ENCODE data around the gene PLPP3. TPM values are rescaled to one million over a fixed set of nuclear protein-coding genes. Genes with fewer than 3 reads are reported as not detected.

The PLPP3 gene
- total RNA-seq, 2 experiments from 2014 or later: not detected

DNA sequence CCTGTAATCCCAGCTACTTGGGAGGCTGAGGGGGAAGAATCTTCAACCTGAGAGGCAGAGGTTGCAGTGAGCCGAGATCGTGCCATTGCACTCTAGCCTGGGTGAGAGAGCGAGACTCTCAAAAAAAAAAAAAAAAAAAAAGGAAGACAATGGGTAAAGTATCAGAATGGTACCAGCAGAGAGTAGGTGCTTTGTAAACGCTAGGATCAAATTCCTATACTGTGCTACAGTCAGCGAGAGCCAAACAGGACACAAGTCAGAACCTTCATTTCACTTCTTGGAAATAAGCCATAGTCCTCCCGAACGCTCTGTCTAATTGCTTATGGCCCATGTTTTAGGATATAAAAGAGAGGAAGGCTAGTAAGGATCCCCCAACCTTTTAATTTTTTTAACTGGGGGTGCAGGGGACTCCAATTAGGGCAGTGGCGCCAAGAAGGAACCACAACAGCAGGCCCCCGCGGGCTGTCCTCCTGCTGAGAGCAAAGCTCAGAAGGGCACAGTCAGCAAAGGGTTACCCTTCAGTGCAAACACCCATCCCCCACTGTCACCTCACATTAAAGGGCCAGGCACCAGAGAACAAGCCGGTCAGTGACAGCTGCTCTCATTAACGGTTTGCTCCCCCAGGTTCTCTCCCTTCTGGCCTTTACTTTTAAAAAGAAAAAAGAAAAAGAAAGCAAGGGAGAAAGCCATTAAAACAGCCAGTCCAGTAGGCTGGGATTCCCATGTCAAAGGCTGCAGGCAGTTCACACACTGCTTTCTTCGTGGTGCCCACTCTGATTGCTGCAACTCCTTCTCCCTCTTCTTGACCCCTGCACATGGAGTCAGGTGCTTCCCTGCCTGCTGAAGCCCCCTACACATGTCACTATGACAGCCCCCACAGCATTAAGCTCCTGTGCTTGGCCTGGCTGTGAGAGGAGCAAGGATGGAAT lies 69.4 kb downstream of the PLPP3 start:
- no peaks in the 10 kb centered on the region for H3K9me3 ChIP-seq (ENCODE audit: control insufficient read depth in 1 of 2, insufficient read depth in 1 of 2, low read length in 2 of 2)
- no peak overlapping the region for H3K4me3 ChIP-seq (ENCODE audit: low read length)
- H3K36me3 ChIP-seq (ENCODE audit: insufficient read depth, low read length): no peaks in the 10 kb centered on the region
- POLR2A ChIA-PET: no interaction called here
- H3K4me1 ChIP-seq (ENCODE audit: insufficient read depth, low read length): no peaks in the 10 kb centered on the region
- intact Hi-C loops (cut with DNase I, micrococcal nuclease): no loop called here
- Mint-ChIP-seq H3K4me3 (no peak overlapping the region), H3K36me3 (ENCODE audit: low read depth) (no peaks in the 10 kb centered on the region), H3K27ac (no peak overlapping the region), H3K9me3 (no peaks in the 10 kb centered on the region), H3K4me1 (ENCODE audit: low read depth) (no peaks in the 10 kb centered on the region), H3K27me3 (no peaks in the 10 kb centered on the region)
- H3K27me3 ChIP-seq (ENCODE audit: control insufficient read depth in 1 of 2, insufficient read depth in 2 of 2, low read length in 2 of 2): no peaks in the 10 kb centered on the region
- CTCF ChIA-PET: no interaction called here
- TF ChIP-seq, protein P1, sequence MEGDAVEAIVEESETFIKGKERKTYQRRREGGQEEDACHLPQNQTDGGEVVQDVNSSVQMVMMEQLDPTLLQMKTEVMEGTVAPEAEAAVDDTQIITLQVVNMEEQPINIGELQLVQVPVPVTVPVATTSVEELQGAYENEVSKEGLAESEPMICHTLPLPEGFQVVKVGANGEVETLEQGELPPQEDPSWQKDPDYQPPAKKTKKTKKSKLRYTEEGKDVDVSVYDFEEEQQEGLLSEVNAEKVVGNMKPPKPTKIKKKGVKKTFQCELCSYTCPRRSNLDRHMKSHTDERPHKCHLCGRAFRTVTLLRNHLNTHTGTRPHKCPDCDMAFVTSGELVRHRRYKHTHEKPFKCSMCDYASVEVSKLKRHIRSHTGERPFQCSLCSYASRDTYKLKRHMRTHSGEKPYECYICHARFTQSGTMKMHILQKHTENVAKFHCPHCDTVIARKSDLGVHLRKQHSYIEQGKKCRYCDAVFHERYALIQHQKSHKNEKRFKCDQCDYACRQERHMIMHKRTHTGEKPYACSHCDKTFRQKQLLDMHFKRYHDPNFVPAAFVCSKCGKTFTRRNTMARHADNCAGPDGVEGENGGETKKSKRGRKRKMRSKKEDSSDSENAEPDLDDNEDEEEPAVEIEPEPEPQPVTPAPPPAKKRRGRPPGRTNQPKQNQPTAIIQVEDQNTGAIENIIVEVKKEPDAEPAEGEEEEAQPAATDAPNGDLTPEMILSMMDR (IDR thresholded peaks at IDR 0.05): no peak
- DNase-seq (no peak), ATAC-seq (ENCODE audit: poor library complexity) (no peak)
- H3K27ac ChIP-seq (ENCODE audit: low read depth in 1 of 2, low read length in 2 of 2): no peak overlapping the region

DNA sequence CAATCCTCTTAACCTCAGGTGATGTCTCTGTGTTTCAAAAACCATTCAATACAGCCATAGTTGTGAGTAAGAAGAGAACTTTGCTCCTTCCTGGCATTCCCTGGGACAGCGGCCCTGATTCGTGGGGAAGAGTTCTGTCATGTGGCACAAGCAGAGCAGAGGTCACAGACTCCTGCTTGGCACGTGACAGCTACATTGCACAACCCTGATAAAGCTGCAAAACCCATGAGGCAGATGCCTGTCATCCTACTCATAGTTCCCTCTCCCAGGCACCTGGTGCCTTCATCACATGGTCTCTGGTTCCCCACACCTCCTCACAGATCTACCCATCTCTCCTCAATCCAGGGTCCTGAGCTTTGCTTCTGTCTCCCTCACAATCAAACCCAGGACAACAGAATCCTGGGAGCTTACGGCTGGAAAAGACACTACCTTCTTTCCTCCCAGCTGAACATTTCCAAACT lies 70.8 kb downstream of the PLPP3 start:
- Histone ChIP-seq H3K9me3 (ENCODE audit: control insufficient read depth in 1 of 2, insufficient read depth in 1 of 2, low read length in 2 of 2) (peaks cover 0 to 6% of the 10 kb centered on the region in 2 experiments), H3K36me3 (ENCODE audit: insufficient read depth, low read length) (no peaks in the 10 kb centered on the region), H3K27ac (ENCODE audit: low read depth in 1 of 2, low read length in 2 of 2) (no peak overlapping the region), H3K4me1 (ENCODE audit: insufficient read depth, low read length) (no peaks in the 10 kb centered on the region), H3K4me3 (ENCODE audit: low read length) (no peak overlapping the region), H3K27me3 (ENCODE audit: control insufficient read depth in 1 of 2, insufficient read depth in 2 of 2, low read length in 2 of 2) (no peaks in the 10 kb centered on the region)
- H3K36me3 Mint-ChIP-seq (ENCODE audit: low read depth): no peaks in the 10 kb centered on the region
- no peak overlapping the region for H3K27ac Mint-ChIP-seq
- ChIA-PET CTCF (no interaction called here), POLR2A (no interaction called here)
- DNase-seq: peak in 2 of 14 experiments; percentile 42 to 54
- H3K4me3 Mint-ChIP-seq: no peak overlapping the region
- no peaks in the 10 kb centered on the region for H3K9me3 Mint-ChIP-seq
- intact Hi-C loops (cut with DNase I, micrococcal nuclease): no loop called here
- TF ChIP-seq, protein P1 (IDR thresholded peaks at IDR 0.05): no peak
- no peak for ATAC-seq (ENCODE audit: poor library complexity)
- H3K4me1 Mint-ChIP-seq (ENCODE audit: low read depth): no peaks in the 10 kb centered on the region
- no peaks in the 10 kb centered on the region for H3K27me3 Mint-ChIP-seq

DNA sequence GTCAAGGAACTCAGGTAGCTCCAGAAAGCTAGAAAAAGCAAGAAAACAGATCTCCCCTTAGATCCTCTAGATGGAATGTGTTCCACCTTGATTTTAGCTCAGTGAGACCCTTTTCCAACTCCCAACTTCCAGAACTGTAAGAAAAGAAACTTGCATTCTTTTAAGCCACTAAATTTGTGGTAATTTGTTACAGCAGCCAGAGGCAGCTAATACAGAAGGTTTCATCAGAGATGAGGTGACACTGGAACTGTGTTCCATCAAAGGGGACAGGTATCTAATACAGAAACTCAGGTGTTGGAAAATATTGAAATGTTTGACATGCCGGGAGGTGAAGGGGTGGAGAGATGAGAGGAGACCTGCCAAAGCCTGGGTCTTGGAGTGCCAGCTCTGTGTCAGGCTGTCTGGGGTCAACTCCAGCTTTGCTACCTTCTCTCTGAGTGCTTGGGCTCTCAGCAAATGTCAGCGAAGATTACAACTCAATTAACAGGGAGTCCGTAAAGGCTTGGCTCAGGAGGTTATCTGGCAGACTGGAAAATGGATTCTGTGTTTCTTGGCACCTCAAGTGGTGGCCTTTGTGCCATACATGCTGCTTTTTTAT lies 71.3 kb downstream of the PLPP3 start:
- intact Hi-C loops (cut with DNase I, micrococcal nuclease): no loop called here
- Histone ChIP-seq H3K27ac (ENCODE audit: low read depth in 1 of 2, low read length in 2 of 2) (no peak overlapping the region), H3K4me3 (ENCODE audit: low read length) (no peak overlapping the region), H3K36me3 (ENCODE audit: insufficient read depth, low read length) (no peaks in the 10 kb centered on the region), H3K9me3 (ENCODE audit: control insufficient read depth in 1 of 2, insufficient read depth in 1 of 2, low read length in 2 of 2) (peaks cover 0 to 10% of the 10 kb centered on the region in 2 experiments), H3K27me3 (ENCODE audit: control insufficient read depth in 1 of 2, insufficient read depth in 2 of 2, low read length in 2 of 2) (no peaks in the 10 kb centered on the region), H3K4me1 (ENCODE audit: insufficient read depth, low read length) (no peaks in the 10 kb centered on the region)
- Mint-ChIP-seq H3K4me3 (no peak overlapping the region), H3K36me3 (ENCODE audit: low read depth) (no peaks in the 10 kb centered on the region), H3K27ac (no peak overlapping the region), H3K4me1 (ENCODE audit: low read depth) (no peaks in the 10 kb centered on the region), H3K9me3 (no peaks in the 10 kb centered on the region), H3K27me3 (no peaks in the 10 kb centered on the region)
- TF ChIP-seq, protein P1 (IDR thresholded peaks at IDR 0.05): no peak
- DNase-seq (no peak), ATAC-seq (ENCODE audit: poor library complexity) (no peak)
- POLR2A ChIA-PET: no interaction called here
- CTCF ChIA-PET: no interaction called here
